Osteoblast (primary cell): ENCODE measurements around the gene LBX1. TPM values are rescaled to one million over a fixed set of nuclear protein-coding genes. Genes with fewer than 3 reads are reported as not detected.

Source experiments
- DNase-seq: peaks from one replicate; pipeline ENCODE4 v3.0.0; 2011; ENCODE audit warnings: low spot score, mixed read lengths; ENCODE audit not compliant: insufficient read length; ENCODE audit errors: missing footprints
- H2AFZ ChIP-seq: 2 replicates; pipeline ENCODE4 v1.6.0; 2011; ENCODE audit warnings: mild to moderate bottlenecking, low read length
- H3K27ac ChIP-seq: 2 replicates; pipeline ENCODE4 v1.5.1; 2011; ENCODE audit warnings: mild to moderate bottlenecking, low read depth, low read length, moderate library complexity
- H3K27me3 ChIP-seq: 2 replicates; pipeline ENCODE4 v1.6.0; 2012; ENCODE audit warnings: mild to moderate bottlenecking, control low read depth, inconsistent platforms, low read length, moderate library complexity; ENCODE audit not compliant: insufficient read depth
- H3K36me3 ChIP-seq: 2 replicates; pipeline ENCODE4 v1.5.1; 2011; ENCODE audit warnings: mild to moderate bottlenecking, low read length, control low read depth, moderate library complexity; ENCODE audit not compliant: insufficient read depth
- H3K4me1 ChIP-seq: 2 replicates; pipeline ENCODE4 v1.5.1; 2011; ENCODE audit warnings: mild to moderate bottlenecking, low read length, control low read depth, moderate library complexity; ENCODE audit not compliant: insufficient read depth
- H3K4me2 ChIP-seq: 2 replicates; pipeline ENCODE4 v1.6.0; 2011; ENCODE audit warnings: mild to moderate bottlenecking, low read length; ENCODE audit not compliant: insufficient read depth
- H3K4me3 ChIP-seq: fragments of 200-600 bp; sonication (generic); 3 replicates; pipeline ENCODE4 v1.5.1; 2012; ENCODE audit warnings: mild to moderate bottlenecking, low read length, inconsistent platforms; ENCODE audit not compliant: insufficient read depth
- H3K79me2 ChIP-seq: 2 replicates; pipeline ENCODE4 v1.6.0; 2012; ENCODE audit warnings: mild to moderate bottlenecking, low read length, control low read depth, inconsistent platforms; ENCODE audit not compliant: insufficient read depth
- H3K9me3 ChIP-seq: 2 replicates; pipeline ENCODE4 v1.5.1; 2011; ENCODE audit warnings: low read depth, low read length, control low read depth
- H4K20me1 ChIP-seq: 2 replicates; pipeline ENCODE4 v1.6.0; 2012; ENCODE audit warnings: mild to moderate bottlenecking, low read length, control low read depth; ENCODE audit not compliant: insufficient read depth
- total RNA-seq: library from RNA; depleted of rRNA; stranded (reverse); fragments of >200 nt; gene quantifications from 2 replicates; pipeline ENCODE4 v1.2.3, GENCODE V29; 2012
- TF ChIP-seq, protein P1 (sequence below): IDR thresholded peaks from 2 replicates; pipeline ENCODE4 v1.5.1; 2011; ENCODE audit warnings: mild to moderate bottlenecking, low read depth, low read length, moderate library complexity; ENCODE audit errors: extremely low read depth

Gene LBX1
- total RNA-seq, 1 donor, result not detected

- Histone ChIP-seq H3K27me3 (peaks cover 9% of the 10 kb centered on the region), H3K4me1 (no peaks in the 10 kb centered on the region), H4K20me1 (no peaks in the 10 kb centered on the region), H3K27ac (no peak overlapping the region), H2AFZ (no peak overlapping the region), H3K4me3 (no peak overlapping the region), H3K9me3 (no peaks in the 10 kb centered on the region), H3K36me3 (no peaks in the 10 kb centered on the region), H3K79me2 (no peaks in the 10 kb centered on the region), H3K4me2 (no peak overlapping the region)
- peak; percentile 38 for DNase-seq
- TF ChIP-seq, protein P1, sequence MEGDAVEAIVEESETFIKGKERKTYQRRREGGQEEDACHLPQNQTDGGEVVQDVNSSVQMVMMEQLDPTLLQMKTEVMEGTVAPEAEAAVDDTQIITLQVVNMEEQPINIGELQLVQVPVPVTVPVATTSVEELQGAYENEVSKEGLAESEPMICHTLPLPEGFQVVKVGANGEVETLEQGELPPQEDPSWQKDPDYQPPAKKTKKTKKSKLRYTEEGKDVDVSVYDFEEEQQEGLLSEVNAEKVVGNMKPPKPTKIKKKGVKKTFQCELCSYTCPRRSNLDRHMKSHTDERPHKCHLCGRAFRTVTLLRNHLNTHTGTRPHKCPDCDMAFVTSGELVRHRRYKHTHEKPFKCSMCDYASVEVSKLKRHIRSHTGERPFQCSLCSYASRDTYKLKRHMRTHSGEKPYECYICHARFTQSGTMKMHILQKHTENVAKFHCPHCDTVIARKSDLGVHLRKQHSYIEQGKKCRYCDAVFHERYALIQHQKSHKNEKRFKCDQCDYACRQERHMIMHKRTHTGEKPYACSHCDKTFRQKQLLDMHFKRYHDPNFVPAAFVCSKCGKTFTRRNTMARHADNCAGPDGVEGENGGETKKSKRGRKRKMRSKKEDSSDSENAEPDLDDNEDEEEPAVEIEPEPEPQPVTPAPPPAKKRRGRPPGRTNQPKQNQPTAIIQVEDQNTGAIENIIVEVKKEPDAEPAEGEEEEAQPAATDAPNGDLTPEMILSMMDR, result no peak
Measured at GRCh38 chr10:101270763-101271162, 41.5 kb upstream of the LBX1 start.

DNA sequence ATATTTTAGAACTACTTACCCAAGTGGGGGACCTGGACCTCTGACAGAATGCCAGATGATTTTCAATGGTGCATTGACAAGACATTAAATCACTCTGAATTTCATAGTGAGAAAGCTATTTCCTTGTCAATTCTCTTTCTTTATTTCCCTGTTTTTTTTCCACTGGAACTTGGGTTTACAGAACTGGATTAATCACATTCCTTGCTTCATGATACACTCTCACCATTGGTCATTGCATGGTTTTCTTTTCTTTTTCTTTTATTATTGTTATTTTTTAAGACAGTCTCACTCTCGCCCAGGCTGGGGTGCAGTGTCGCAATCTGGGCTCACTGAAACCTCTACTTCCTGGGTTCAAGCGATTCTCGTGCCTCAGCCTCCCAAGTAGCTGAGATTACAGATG lies 38.5 kb upstream of the LBX1 start:
- Histone ChIP-seq H3K36me3 (no peaks in the 10 kb centered on the region), H2AFZ (no peak overlapping the region), H3K27ac (no peak overlapping the region), H3K9me3 (no peaks in the 10 kb centered on the region), H3K79me2 (no peaks in the 10 kb centered on the region), H3K4me2 (no peak overlapping the region), H3K27me3 (peaks cover 12% of the 10 kb centered on the region), H3K4me3 (no peak overlapping the region), H4K20me1 (no peaks in the 10 kb centered on the region), H3K4me1 (no peaks in the 10 kb centered on the region)
- TF ChIP-seq, protein P1, result no peak
- DNase-seq, result peak; percentile 41

DNA sequence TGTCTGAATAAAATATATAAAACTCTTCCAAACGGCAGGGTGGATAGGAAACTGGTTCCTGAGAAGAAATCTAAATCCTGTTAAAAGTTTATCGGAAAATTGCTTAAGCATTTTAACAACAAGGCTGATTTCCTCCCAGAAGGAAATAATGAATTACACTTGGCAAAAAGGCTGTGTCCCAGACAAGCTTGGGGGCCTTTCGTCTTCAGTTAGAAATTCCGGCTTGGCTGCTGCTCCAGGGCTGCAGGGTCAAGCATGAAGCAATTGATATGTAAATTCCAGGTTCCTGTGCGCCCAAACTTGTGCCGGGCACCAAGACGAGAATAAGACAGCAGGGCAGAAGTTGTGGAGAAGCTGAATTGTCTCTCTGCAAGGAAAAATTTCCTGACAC lies 38.0 kb upstream of the LBX1 start:
- no peak overlapping the region for H2AFZ ChIP-seq
- no peaks in the 10 kb centered on the region for H3K79me2 ChIP-seq
- peak; percentile 32 for DNase-seq
- H3K27me3 ChIP-seq, result peaks cover 14% of the 10 kb centered on the region
- no peak overlapping the region for H3K27ac ChIP-seq
- TF ChIP-seq, protein P1, result no peak
- H3K4me3 ChIP-seq, result no peak overlapping the region
- H4K20me1 ChIP-seq, result no peaks in the 10 kb centered on the region
- H3K4me1 ChIP-seq, result no peaks in the 10 kb centered on the region
- no peaks in the 10 kb centered on the region for H3K9me3 ChIP-seq
- no peak overlapping the region for H3K4me2 ChIP-seq
- H3K36me3 ChIP-seq, result no peaks in the 10 kb centered on the region

GRCh38 chr10:101266381-101267289 lies 37.4 kb upstream of the LBX1 start:
- Histone ChIP-seq H3K27me3 (peaks cover 14% of the 10 kb centered on the region), H4K20me1 (no peaks in the 10 kb centered on the region), H3K4me3 (no peak overlapping the region), H3K36me3 (no peaks in the 10 kb centered on the region), H3K9me3 (no peaks in the 10 kb centered on the region), H3K27ac (no peak overlapping the region), H3K4me1 (no peaks in the 10 kb centered on the region), H3K4me2 (no peak overlapping the region), H3K79me2 (no peaks in the 10 kb centered on the region), H2AFZ (no peak overlapping the region)
- DNase-seq, result peak; percentile 69
- TF ChIP-seq, protein P1, result no peak
